BLaER1 treated with 17β-estradiol and CSF1 and Interleukin-3, amounts not matched to agents 10 nM and 100 nM (cell line): ENCODE data around the gene HES6.
A peak's percentile ranks its signal among the peaks of the same experiment; 100 is the strongest.

ENCODE experiments used
- H3K27ac ChIP-seq, 11 experiments: shearing (Covaris generic); formaldehyde crosslinking; 2 replicates each; pipeline ENCODE4 v1.8.1; 2022
- H3K27me3 ChIP-seq, 11 experiments: shearing (Covaris generic); formaldehyde crosslinking; 2 replicates each; pipeline ENCODE4 v1.8.1; 2022
- H3K36me3 ChIP-seq, 11 experiments: shearing (Covaris generic); formaldehyde crosslinking; 2 replicates each; pipeline ENCODE4 v1.8.1; 2022
- H3K4me1 ChIP-seq, 10 experiments: shearing (Covaris generic); formaldehyde crosslinking; 2 replicates each; pipeline ENCODE4 v1.8.1; 2022
- H3K4me2 ChIP-seq, 11 experiments: shearing (Covaris generic); formaldehyde crosslinking; 2 replicates each; pipeline ENCODE4 v1.8.1; 2022
- H3K4me3 ChIP-seq, 10 experiments: shearing (Covaris generic); formaldehyde crosslinking; 2 replicates each; pipeline ENCODE4 v1.8.1; 2022
- H3K9ac ChIP-seq, 11 experiments: shearing (Covaris generic); formaldehyde crosslinking; 2 replicates each; pipeline ENCODE4 v1.8.1; 2022
- H3K9me3 ChIP-seq, 11 experiments: shearing (Covaris generic); formaldehyde crosslinking; replicated peaks in 1 of 11; 2 replicates each; pipeline ENCODE4 v1.8.1; 2022
- H4K20me1 ChIP-seq, 11 experiments: shearing (Covaris generic); formaldehyde crosslinking; 2 replicates each; pipeline ENCODE4 v1.8.1; 2022
- Cebpa-rat ChIP-seq, 11 experiments: shearing (Covaris generic); IDR thresholded peaks; 2 replicates each; pipeline ENCODE4 v1.8.1; 2022

HES6 gene

GRCh38 chr2:238203094-238203972 lies 36.5 kb downstream of the HES6 start, which contains the start of gene ILKAP:
Gene ILKAP (minus strand): TSS chr2:238203695. CDS start chr2:238203553, 142 bp downstream.
- Histone ChIP-seq H3K27me3 (no peaks in the 10 kb centered on the region), H3K36me3 (peaks cover 0 to 30% (median 6%) of the 10 kb centered on the region in 11 experiments; a peak in 9 of 22 replicates), H3K27ac (peak within 1 kb of the TSS; percentile 90 to 99 (median 96)), H3K9me3 (no peaks in the 10 kb centered on the region), H4K20me1 (peaks cover 41 to 51% (median 49%) of the 10 kb centered on the region in 11 experiments), H3K4me1 (peaks cover 30 to 43% (median 31%) of the 10 kb centered on the region in 10 experiments), H3K4me2 (peak within 1 kb of the TSS; percentile 88 to 98 (median 96)), H3K4me3 (peak within 1 kb of the TSS; percentile 87 to 98 (median 98)), H3K9ac (peak within 1 kb of the TSS; percentile 94 to 99 (median 98))
- no peak for TF ChIP-seq Cebpa-rat (IDR thresholded peaks at IDR 0.05)

- no peak for TF ChIP-seq Cebpa-rat (IDR thresholded peaks at IDR 0.05)
- Histone ChIP-seq H3K27me3 (no peaks in the 10 kb centered on the region), H4K20me1 (peaks cover 49 to 59% (median 57%) of the 10 kb centered on the region in 11 experiments), H3K4me3 (peak overlapping the region; percentile 87 to 98 (median 98)), H3K27ac (peak overlapping the region; percentile 90 to 99 (median 96)), H3K36me3 (peaks cover 0 to 38% (median 6%) of the 10 kb centered on the region in 11 experiments; a peak in 9 of 22 replicates), H3K9ac (peak overlapping the region; percentile 94 to 99 (median 98)), H3K4me2 (peak overlapping the region; percentile 88 to 98 (median 96)), H3K9me3 (no peaks in the 10 kb centered on the region), H3K4me1 (peaks cover 30 to 43% (median 31%) of the 10 kb centered on the region in 10 experiments)
Observed at GRCh38 chr2:238202326-238203093, 37.3 kb downstream of the HES6 start.

GRCh38 chr2:238190445-238190844 lies 49.4 kb downstream of the HES6 start:
- Histone ChIP-seq H4K20me1 (peaks cover 14 to 87% (median 40%) of the 10 kb centered on the region in 11 experiments; a peak in 20 of 22 replicates), H3K4me1 (peaks cover 0 to 33% (median 26%) of the 10 kb centered on the region in 10 experiments; a peak in 16 of 20 replicates), H3K4me3 (no peak overlapping the region), H3K36me3 (peaks cover 95 to 100% (median 99%) of the 10 kb centered on the region in 11 experiments), H3K27me3 (no peaks in the 10 kb centered on the region), H3K4me2 (no peak overlapping the region), H3K9me3 (no peaks in the 10 kb centered on the region), H3K27ac (peak overlapping the region in 1 of 11 experiments; percentile 20; a peak in 1 of 22 replicates), H3K9ac (no peak overlapping the region)
- no peak for TF ChIP-seq Cebpa-rat (IDR thresholded peaks at IDR 0.05)
